H1 (cell line): ENCODE data around the gene C3orf85. TPM values are rescaled to one million over a fixed set of nuclear protein-coding genes. Genes with fewer than 3 reads are reported as not detected.

Experiments used
- SAP30 ChIP-seq: fragments of 300-600 bp; sonication (generic); IDR thresholded peaks from 2 replicates; pipeline ENCODE4 v1.7.1; 2012; ENCODE audit warnings: low read length, moderate library complexity, mild to moderate bottlenecking, inconsistent platforms; ENCODE audit not compliant: insufficient read depth, insufficient replicate concordance
- polyA plus RNA-seq, 7 experiments: library from polyadenylated mRNA; depleted of rRNA in 3 of 7; stranded (reverse) in 5 of 7; unstranded in 2 of 7; fragments of >200 nt in 5 of 7; fragments of 200-250 nt in 2 of 7; gene quantifications; 1 replicate in 5 of 7; 2 replicates in 1 of 7; 4 replicates in 1 of 7; pipeline versions ENCODE4 v1.2.1 to v1.2.3, GENCODE V29; 2011 to 2013; ENCODE audit warnings: missing spikeins in 2 of 7, mixed read lengths in 2 of 7
- total RNA-seq: library from RNA; stranded (reverse); fragmentation: NEBNext Ultra II Directional; extraction: Animal tissue kit (Norgen Biotek cat#: 25700); gene quantifications from 2 replicates; pipeline ENCODE4 v1.2.1, GENCODE V29; 2021
- TF ChIP-seq, protein P1 (sequence below): IDR thresholded peaks from 2 replicates; pipeline ENCODE4 v1.6.1; 2012; ENCODE audit warnings: inconsistent platforms

Gene C3orf85
- total and polyA plus RNA-seq, 2 of the 8 experiments (the other 6 are each of a cell fraction or from before 2014, with no cell fraction given), result not detected

DNA sequence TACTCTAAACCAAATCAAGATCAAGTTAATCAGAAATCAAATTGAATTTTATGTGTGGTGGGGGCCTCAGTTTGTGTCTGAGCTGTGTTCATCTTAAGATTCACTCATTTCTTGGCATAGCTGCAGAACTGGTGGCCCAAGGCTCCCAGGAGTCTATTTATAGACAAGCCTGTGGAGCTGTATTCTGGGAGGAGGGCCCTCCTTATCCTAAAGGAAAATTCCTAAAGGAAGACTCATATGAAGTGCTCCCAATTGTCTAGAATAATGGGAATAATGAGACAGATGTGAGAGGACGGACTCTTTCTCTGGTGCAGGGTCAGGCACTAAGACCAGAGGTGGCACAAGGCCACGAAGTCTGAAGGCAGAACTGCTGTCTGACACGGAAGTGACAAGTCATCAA is 38.9 kb downstream of the C3orf85 start (continued):
- no peak for TF ChIP-seq SAP30
- TF ChIP-seq, protein P1, sequence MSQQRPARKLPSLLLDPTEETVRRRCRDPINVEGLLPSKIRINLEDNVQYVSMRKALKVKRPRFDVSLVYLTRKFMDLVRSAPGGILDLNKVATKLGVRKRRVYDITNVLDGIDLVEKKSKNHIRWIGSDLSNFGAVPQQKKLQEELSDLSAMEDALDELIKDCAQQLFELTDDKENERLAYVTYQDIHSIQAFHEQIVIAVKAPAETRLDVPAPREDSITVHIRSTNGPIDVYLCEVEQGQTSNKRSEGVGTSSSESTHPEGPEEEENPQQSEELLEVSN, result no peak
